Hepatocyte (in vitro differentiated cells): ENCODE data around the gene ZNF532.

ENCODE experiments used
- EZH2 ChIP-seq: fragments of 200-600 bp; sonication (generic); IDR thresholded peaks from 2 replicates; pipeline ENCODE4 v1.6.1; 2016; ENCODE audit warnings: antibody characterized with exemption, mild to moderate bottlenecking, borderline replicate concordance
- EZH2phosphoT487 ChIP-seq: fragments of 200-600 bp; sonication (generic); IDR thresholded peaks from one replicate; pipeline ENCODE4 v1.6.1; 2018; ENCODE audit warnings: antibody characterized with exemption, mild to moderate bottlenecking, low read depth, moderate library complexity; ENCODE audit not compliant: unreplicated experiment, severe bottlenecking
- TF ChIP-seq, protein P1 (sequence below): fragments of 200-600 bp; sonication (generic); IDR thresholded peaks from 2 replicates; pipeline ENCODE4 v1.5.1; 2016; ENCODE audit warnings: antibody characterized with exemption, mild to moderate bottlenecking; ENCODE audit not compliant: poor library complexity

DNA sequence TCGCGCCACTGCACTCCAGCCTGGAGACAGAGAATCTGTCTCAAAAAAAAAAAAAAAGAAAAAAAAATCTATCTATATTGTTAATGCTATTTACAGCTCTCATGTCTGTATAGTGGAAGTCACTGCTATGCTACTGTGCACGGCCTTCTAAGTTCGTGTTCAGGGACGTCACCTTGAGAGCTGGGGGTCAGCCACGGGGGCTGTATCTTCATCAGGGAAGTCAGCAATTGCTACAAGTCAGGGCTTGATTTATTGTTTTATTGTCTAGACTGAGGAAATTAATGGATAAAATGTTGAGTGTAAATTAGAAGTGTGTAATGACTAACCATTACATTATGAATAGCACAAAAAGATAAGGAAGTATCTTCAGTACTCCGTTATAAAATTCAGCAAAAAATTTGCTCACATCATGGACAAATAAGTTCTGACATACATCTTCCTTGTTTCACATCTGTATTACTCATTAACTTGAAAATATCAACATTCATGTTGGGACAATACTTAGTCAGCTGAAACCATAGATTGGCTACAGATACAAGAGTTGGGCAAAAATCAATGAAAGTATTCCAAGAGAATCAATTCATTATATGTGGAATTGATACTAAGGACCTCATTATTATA, 138.4 kb downstream of the ZNF532 start:
- TF ChIP-seq, protein P1, sequence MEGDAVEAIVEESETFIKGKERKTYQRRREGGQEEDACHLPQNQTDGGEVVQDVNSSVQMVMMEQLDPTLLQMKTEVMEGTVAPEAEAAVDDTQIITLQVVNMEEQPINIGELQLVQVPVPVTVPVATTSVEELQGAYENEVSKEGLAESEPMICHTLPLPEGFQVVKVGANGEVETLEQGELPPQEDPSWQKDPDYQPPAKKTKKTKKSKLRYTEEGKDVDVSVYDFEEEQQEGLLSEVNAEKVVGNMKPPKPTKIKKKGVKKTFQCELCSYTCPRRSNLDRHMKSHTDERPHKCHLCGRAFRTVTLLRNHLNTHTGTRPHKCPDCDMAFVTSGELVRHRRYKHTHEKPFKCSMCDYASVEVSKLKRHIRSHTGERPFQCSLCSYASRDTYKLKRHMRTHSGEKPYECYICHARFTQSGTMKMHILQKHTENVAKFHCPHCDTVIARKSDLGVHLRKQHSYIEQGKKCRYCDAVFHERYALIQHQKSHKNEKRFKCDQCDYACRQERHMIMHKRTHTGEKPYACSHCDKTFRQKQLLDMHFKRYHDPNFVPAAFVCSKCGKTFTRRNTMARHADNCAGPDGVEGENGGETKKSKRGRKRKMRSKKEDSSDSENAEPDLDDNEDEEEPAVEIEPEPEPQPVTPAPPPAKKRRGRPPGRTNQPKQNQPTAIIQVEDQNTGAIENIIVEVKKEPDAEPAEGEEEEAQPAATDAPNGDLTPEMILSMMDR: no peak
- no peak for TF ChIP-seq EZH2
- TF ChIP-seq EZH2phosphoT487: no peak
